Activated T-cell treated with anti-CD3 and anti-CD28 coated beads, Interleukin-2, amount 50 U/mL, for 24 hours (primary cell): ENCODE data around the gene TRIM9.
"Not testable (repeated sequence)": the region's sequence is repeated elsewhere in the genome, so short reads cannot be mapped to it uniquely, and the experiment has no call there.

Experiments
- DNase-seq: peaks from one replicate; pipeline ENCODE4 v3.0.0-alpha.2; 2020
- H3K27ac Mint-ChIP-seq: 2 replicates; pipeline ENCODE4 v1.8.0; 2020; ENCODE audit warnings: mild to moderate bottlenecking, mixed read lengths
- H3K27me3 Mint-ChIP-seq: 2 replicates; pipeline ENCODE4 v1.8.0; 2020; ENCODE audit warnings: mixed read lengths
- H3K36me3 Mint-ChIP-seq: 2 replicates; pipeline ENCODE4 v1.8.0; 2020; ENCODE audit warnings: low read depth, mixed read lengths
- H3K4me1 Mint-ChIP-seq: 2 replicates; pipeline ENCODE4 v1.8.0; 2020; ENCODE audit warnings: low read depth, mixed read lengths
- H3K4me3 Mint-ChIP-seq: 2 replicates; pipeline ENCODE4 v1.8.0; 2020; ENCODE audit warnings: mild to moderate bottlenecking, moderate library complexity, mixed read lengths
- H3K9me3 Mint-ChIP-seq: 2 replicates; pipeline ENCODE4 v1.8.0; 2020; ENCODE audit warnings: mixed read lengths

Gene TRIM9

DNA sequence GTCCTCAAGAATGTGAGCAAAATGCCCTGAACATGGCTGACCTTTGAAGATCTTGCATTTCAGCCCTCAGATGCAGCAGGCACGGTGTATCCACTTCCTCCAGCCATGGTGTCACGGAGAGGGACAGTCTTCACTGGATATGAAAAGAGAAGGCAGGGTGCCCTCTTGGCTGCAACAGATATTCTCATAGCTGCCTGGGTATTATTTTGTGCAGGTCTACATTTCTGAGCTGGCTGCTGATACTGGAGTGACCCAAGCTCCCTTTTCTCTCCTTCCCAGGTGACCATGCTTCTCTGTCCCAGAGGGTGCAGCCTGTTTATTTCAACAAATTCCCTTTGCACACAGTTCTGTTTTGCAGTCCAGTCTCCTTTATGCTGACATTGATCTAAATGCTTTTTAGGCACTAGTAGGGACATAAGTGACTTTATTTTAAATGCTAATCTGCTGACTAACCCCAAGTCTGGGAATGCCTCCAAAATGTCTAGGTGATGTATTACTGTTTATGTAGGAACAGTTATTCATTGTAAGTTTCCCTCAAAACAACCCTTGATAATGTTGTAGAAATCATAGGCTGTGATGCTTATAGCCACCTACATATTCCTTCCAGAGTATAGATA, 133.2 kb downstream of the TRIM9 start:
- Mint-ChIP-seq H3K27ac (no peak overlapping the region), H3K36me3 (no peaks in the 10 kb centered on the region), H3K4me3 (no peak overlapping the region), H3K27me3 (peaks cover 4% of the 10 kb centered on the region), H3K9me3 (no peaks in the 10 kb centered on the region), H3K4me1 (no peaks in the 10 kb centered on the region)
- DNase-seq: no peak

DNA sequence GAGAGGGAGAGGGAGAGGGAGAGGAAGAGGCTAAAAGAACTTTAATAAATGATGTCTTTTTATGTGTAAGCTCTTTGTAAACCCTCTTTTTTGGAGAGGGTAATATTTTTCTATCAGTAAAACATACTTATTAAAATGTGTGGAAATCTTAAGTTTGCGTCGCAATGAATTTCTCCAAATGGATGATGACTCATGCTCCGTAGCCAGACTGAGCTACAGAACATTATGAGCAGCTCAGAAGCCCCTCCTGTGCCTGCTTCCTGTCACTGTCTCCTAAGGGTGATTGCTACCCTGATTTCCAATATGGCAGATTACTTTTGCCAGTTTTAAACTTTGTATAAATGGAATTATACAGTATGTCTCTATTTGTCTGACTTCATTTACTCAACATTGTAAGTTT, 137.6 kb downstream of the TRIM9 start:
- H3K27ac Mint-ChIP-seq: no peak overlapping the region

DNA sequence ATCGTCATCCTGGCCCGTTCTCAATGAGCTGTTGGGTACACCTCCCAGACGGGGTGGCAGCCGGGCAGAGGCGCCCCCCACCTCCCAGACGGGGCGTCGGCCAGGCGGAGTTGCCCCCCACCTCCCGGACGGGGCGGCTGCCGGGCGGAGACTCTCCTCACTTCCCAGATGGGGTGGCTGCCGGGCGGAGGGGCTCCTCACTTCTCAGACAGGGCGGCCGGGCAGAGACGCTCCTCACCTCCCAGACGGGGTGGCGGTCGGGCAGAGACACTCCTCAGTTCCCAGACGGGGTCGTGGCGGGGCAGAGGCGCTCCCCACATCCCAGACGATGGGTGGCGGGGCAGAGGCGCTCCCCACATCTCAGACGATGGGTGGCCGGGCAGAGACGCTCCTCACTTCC, 138.5 kb downstream of the TRIM9 start:
- H3K4me1 Mint-ChIP-seq: peaks cover 14% of the 10 kb centered on the region
- H3K4me3 Mint-ChIP-seq, DNase-seq, H3K27ac Mint-ChIP-seq, H3K36me3 Mint-ChIP-seq, H3K9me3 Mint-ChIP-seq, H3K27me3 Mint-ChIP-seq: not testable (repeated sequence)

More for the DNA sequence above, 137.6 kb downstream of the TRIM9 start:
- Mint-ChIP-seq H3K4me1 (peaks cover 14% of the 10 kb centered on the region), H3K27me3 (no peaks in the 10 kb centered on the region), H3K4me3 (no peak overlapping the region), H3K9me3 (no peaks in the 10 kb centered on the region), H3K36me3 (no peaks in the 10 kb centered on the region)
- no peak for DNase-seq

- H3K4me1 Mint-ChIP-seq: peaks cover 14% of the 10 kb centered on the region
- H3K27ac Mint-ChIP-seq: peak overlapping the region; percentile 72
- no peaks in the 10 kb centered on the region for H3K36me3 Mint-ChIP-seq
- H3K9me3 Mint-ChIP-seq: no peaks in the 10 kb centered on the region
- H3K27me3 Mint-ChIP-seq: no peaks in the 10 kb centered on the region
- no peak for DNase-seq
- H3K4me3 Mint-ChIP-seq: no peak overlapping the region
Measured at GRCh38 chr14:50955373-50956043, 139.4 kb downstream of the TRIM9 start.

DNA sequence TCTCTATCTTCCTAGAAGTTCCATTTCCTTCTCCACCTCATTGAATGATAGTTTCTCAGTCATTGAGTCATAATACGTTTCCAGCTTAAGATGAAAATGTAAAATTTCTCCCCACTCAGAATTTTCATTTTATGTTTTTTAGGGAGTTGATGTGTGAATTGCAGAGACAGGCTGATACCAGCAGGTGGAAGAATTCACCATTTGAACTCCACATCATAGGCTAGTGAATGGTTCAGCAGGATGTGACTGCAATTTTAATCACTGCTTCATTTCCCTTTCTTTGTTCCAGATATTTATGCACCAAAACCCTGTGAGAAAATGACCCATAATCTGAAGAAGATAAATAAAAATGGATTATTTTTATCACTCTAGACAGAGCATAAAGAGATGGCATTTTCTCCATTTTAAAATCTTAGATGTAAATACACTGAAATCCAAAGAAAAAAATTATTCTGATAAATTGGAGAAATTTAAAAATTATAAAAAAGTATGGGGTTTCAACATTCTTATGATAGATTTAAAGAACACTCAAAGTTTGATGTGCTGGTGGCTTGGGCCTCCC, 140.0 kb downstream of the TRIM9 start:
- Mint-ChIP-seq H3K4me1 (peaks cover 14% of the 10 kb centered on the region), H3K4me3 (no peak overlapping the region), H3K27ac (peak overlapping the region; percentile 72), H3K9me3 (no peaks in the 10 kb centered on the region), H3K36me3 (no peaks in the 10 kb centered on the region), H3K27me3 (no peaks in the 10 kb centered on the region)
- no peak for DNase-seq

GRCh38 chr14:50953502-50953901, 141.4 kb downstream of the TRIM9 start:
- Mint-ChIP-seq H3K27ac (no peak overlapping the region), H3K4me3 (no peak overlapping the region), H3K9me3 (no peaks in the 10 kb centered on the region), H3K27me3 (no peaks in the 10 kb centered on the region), H3K36me3 (no peaks in the 10 kb centered on the region), H3K4me1 (peaks cover 14% of the 10 kb centered on the region)
- no peak for DNase-seq

DNA sequence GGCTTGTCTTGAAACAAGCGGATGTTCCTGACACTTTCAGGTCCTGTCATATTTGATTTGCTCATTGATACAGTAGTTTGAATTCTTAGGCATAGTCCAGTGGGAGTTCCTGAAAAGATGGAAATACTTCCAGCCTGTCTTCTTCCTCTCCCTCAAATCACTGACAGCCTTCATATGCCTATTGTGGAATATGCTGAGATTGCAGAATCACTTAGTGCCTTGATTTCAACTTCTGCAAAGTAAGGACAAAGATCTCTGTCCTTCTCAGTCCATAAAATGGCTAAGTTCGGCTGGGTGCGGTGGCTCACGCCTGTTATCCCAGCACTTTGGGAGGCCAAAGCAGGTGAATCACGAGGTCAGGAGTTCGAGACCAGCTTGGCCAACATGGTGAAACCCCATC, 143.9 kb downstream of the TRIM9 start:
- Mint-ChIP-seq H3K4me3 (no peak overlapping the region), H3K27ac (no peak overlapping the region)

DNA sequence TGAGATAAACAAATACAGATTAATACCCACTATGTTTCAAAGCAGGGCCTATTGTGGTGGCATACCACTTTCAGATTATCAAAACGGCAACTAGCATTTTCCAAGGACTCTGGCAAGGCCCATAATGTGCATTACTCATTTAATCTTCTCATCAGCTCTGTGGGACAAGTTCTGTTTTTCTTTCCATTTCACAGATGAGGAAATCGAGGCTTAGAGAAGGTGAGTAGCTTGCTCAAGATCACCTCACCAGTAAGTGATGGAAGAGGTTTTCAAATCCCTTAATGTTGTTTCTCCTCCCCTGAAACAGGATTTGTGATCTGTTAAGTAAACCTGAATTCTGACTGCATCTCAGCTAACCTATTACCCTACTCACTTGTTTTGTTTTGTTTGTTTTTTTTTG, 146.7 kb downstream of the TRIM9 start:
- no peaks in the 10 kb centered on the region for H3K9me3 Mint-ChIP-seq
- H3K27ac Mint-ChIP-seq: no peak overlapping the region
- peaks cover 14% of the 10 kb centered on the region for H3K4me1 Mint-ChIP-seq
- no peaks in the 10 kb centered on the region for H3K36me3 Mint-ChIP-seq
- no peak for DNase-seq
- H3K4me3 Mint-ChIP-seq: no peak overlapping the region
- peaks cover 19% of the 10 kb centered on the region for H3K27me3 Mint-ChIP-seq

More for the DNA sequence above, 143.9 kb downstream of the TRIM9 start:
- peaks cover 14% of the 10 kb centered on the region for H3K4me1 Mint-ChIP-seq
- no peak for DNase-seq
- H3K9me3 Mint-ChIP-seq: no peaks in the 10 kb centered on the region
- H3K36me3 Mint-ChIP-seq: no peaks in the 10 kb centered on the region
- H3K27me3 Mint-ChIP-seq: peaks cover 3% of the 10 kb centered on the region

DNA sequence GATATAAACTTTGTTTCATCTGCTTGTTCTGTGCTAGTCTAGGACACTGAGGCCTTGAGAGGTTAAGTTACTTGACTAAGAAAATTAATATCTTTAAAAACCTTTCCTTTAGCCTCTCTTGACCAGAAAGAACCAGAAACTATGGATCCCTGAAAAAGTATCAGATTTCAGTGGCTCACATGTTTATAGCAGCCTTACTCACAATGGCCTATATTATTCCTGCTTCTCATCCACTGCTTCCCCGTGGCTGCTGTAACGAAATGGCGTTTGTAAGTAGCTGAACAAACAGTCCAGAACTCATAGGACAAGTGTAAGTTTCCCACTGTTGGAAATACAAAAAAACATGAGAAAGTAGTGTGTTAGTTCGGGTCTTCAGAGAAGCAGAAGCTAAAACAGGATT, 147.5 kb downstream of the TRIM9 start:
- Mint-ChIP-seq H3K4me1 (peaks cover 14% of the 10 kb centered on the region), H3K9me3 (no peaks in the 10 kb centered on the region), H3K4me3 (no peak overlapping the region), H3K27me3 (peaks cover 25% of the 10 kb centered on the region), H3K27ac (no peak overlapping the region), H3K36me3 (no peaks in the 10 kb centered on the region)
- DNase-seq: no peak

DNA sequence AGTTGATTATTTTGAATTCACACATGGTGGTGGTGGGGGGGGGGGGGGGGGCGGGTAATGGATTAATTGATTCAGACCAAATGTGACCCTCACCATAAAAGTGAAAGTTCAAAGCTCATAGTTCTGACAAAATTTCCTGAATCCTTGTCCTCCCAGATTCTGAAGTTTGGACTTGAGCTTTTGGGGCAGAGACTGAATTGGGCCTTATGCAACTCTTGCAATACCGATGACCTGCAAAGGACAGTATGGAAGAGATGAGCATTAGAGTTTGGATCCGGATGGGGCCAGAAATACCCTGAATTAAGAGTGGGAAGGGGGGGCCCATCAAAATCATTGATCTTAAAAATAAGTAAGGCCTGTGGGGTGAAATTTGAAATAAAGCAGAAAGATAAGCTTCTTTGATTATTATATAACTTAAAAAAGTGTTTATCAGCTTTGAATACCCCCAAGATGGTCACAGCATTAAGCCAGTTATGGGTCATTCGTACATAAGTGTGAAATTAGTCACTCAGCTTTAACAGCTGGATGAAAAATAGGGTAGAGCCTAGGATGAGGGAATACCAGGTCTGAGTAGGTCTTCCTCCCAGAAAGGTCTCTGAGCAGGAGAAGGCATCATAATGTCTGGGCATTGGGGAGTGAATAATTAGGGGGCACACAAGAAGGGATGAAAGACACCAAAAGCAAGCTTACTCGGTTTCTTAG, 148.5 kb downstream of the TRIM9 start:
- no peak overlapping the region for H3K4me3 Mint-ChIP-seq
- H3K27me3 Mint-ChIP-seq: peaks cover 33% of the 10 kb centered on the region
- no peak overlapping the region for H3K27ac Mint-ChIP-seq

DNA sequence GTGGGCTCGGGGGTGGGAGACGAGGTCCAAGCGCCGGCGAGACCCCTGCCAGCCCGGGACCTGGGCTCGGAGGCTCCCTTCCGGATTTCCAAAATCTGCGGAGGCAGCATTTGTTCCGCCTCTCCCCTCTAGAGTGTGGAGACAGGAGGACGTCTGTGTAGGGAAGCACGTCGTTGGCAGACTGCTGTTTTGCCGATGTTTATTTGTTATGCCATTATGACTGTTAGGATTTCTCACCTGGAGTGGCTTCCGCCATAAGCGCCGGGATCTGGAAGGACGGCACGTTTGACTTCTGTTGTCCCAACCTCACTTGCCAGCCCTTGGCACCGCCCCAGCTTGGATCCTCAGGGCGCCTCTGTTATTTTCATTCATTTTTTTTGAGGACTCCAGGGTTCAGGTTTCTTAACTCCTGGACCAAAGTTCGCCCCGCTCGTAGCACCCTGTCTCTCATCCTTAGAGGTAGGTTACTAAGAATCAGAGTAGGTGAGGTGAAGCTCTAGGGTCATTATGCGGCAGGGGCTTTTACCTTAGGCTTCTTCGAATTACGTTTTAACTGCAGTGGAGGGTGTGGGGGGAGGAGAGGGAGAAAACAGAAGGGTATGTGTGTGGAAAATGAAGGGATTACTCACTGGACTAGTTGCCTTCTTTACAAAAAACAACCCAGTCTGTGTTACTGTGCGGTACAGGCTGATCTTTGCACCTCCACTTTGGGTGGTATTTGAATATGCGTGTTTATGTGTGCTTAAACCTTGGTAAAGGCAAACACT, 150.1 kb downstream of the TRIM9 start:
- Mint-ChIP-seq H3K4me3 (peak overlapping the region; percentile 80), H3K4me1 (peaks cover 14% of the 10 kb centered on the region)
- no peak for DNase-seq

More for the DNA sequence above, 148.5 kb downstream of the TRIM9 start:
- Mint-ChIP-seq H3K9me3 (no peaks in the 10 kb centered on the region), H3K4me1 (peaks cover 14% of the 10 kb centered on the region), H3K36me3 (no peaks in the 10 kb centered on the region)
- no peak for DNase-seq

DNA sequence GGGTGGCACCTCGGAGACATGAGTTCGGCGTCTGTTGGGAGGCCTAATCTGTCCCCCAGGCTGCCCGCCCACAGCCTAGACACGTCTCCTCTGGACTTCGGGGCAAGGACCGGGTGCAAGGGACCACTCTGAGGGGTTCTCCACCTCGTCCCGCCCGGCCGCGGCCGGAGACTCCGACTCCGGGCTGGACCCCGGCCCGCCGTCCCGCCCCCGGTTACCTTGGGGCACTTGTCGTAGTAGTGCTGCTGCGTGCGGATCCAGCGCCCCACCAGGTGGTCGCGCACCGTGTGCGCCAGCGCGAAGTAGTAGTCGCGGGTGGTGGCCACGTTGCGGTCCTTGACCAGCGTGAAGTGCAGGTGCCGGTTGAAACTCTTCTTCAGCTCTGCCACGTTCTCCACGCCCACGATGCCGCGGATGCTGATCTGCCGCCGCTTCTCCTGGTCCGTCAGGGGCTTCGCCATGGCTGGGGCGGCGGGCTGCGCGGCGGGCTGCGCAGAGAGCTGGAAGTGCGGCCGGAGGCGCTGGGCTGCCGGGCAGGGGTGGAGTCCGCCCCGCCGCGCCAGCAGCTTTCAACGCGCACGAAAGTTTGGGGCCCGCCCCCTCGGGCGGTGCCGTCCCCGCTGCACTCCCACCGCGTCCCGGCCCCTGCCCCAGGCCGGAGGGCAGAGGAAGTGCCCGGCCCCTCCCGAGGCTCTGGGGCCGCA, 150.8 kb downstream of the TRIM9 start, which contains the start of gene PYGL:
PYGL (minus strand) TSS at position 541 of the 704 bp plus-strand sequence; CDS start at position 461, 80 bp downstream.
- Mint-ChIP-seq H3K4me1 (peaks cover 14% of the 10 kb centered on the region), H3K9me3 (no peaks in the 10 kb centered on the region), H3K27me3 (peaks cover 40% of the 10 kb centered on the region), H3K36me3 (no peaks in the 10 kb centered on the region), H3K4me3 (peak within 1 kb of the TSS; percentile 80), H3K27ac (peak within 1 kb of the TSS; percentile 50)
- peak; percentile 50 for DNase-seq

More for the DNA sequence above, 150.1 kb downstream of the TRIM9 start:
- no peaks in the 10 kb centered on the region for H3K36me3 Mint-ChIP-seq
- H3K9me3 Mint-ChIP-seq: no peaks in the 10 kb centered on the region
- peak overlapping the region; percentile 50 for H3K27ac Mint-ChIP-seq
- H3K27me3 Mint-ChIP-seq: peaks cover 40% of the 10 kb centered on the region

- peaks cover 40% of the 10 kb centered on the region for H3K27me3 Mint-ChIP-seq
- H3K9me3 Mint-ChIP-seq: no peaks in the 10 kb centered on the region
- H3K36me3 Mint-ChIP-seq: no peaks in the 10 kb centered on the region
- H3K4me3 Mint-ChIP-seq: peak overlapping the region; percentile 69
- peaks cover 14% of the 10 kb centered on the region for H3K4me1 Mint-ChIP-seq
- DNase-seq: no peak
- no peak overlapping the region for H3K27ac Mint-ChIP-seq
Measured at GRCh38 chr14:50943261-50943942, 151.5 kb downstream of the TRIM9 start.
